GM19328 (cell line): ENCODE results near the gene CASKIN1.
"Not testable (repeated sequence)": the region's sequence is repeated elsewhere in the genome, so short reads cannot be mapped to it uniquely, and the experiment has no call there.

Experiments used
- ATAC-seq: cut with Tn5 transposase; IDR thresholded peaks from one replicate; pipeline ENCODE4 v1.9.1; 2021; ENCODE audit warnings: mild to moderate bottlenecking, moderate library complexity; ENCODE audit not compliant: unreplicated experiment

The CASKIN1 gene

DNA sequence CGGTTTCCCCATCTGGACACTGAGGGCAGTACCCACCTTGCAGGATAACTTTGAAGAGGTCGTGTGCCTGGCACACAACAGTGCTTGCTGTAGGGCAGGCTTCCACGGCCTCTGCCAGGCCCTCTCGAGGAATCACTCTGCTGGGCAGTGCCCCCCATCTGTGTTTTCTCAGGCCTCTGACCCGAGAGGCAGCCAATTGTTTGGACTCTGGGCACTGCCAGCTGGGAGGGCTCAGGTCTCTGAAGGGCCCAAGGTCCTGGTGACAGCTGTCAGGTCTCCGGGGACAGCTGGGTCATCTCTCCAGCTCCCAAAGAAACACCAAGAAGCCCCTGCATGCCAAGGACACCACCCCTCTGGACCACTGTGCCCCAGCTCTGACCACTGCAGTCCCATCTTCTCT lies 49.0 kb downstream of the CASKIN1 start:
- no peak for ATAC-seq

GRCh38 chr16:2145843-2146242 lies 50.6 kb downstream of the CASKIN1 start:
- no peak for ATAC-seq

DNA sequence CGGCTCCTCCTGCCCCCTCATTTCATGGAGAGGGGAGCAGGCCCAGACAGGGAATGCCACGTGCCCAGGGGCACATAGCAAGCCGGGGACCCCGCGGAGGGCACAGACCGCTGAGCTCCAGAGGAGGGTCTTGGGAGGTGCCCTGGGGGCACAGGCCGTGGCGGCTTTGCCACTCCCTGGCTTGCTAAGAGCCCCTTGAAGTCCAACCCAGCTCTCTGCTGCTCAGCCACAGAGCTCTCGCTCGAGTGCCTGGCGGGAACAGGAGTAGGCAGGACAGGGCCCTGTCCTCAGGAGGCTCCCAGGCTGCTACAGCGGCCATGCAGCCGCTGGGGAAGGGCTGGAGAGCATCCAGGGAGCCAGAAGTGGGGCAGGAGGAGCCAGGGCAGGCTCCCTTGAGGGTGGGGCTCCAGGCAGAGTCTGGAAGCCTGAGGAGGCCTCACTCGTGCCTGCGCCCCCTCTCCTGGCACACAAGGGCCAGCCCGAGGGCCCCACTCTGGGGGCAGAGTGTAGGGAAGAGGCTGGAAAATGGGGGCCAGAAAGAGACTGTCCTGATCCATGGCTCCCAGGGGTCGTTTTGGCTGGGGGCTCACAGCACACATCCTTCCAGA lies 52.4 kb downstream of the CASKIN1 start:
- no peak for ATAC-seq

DNA sequence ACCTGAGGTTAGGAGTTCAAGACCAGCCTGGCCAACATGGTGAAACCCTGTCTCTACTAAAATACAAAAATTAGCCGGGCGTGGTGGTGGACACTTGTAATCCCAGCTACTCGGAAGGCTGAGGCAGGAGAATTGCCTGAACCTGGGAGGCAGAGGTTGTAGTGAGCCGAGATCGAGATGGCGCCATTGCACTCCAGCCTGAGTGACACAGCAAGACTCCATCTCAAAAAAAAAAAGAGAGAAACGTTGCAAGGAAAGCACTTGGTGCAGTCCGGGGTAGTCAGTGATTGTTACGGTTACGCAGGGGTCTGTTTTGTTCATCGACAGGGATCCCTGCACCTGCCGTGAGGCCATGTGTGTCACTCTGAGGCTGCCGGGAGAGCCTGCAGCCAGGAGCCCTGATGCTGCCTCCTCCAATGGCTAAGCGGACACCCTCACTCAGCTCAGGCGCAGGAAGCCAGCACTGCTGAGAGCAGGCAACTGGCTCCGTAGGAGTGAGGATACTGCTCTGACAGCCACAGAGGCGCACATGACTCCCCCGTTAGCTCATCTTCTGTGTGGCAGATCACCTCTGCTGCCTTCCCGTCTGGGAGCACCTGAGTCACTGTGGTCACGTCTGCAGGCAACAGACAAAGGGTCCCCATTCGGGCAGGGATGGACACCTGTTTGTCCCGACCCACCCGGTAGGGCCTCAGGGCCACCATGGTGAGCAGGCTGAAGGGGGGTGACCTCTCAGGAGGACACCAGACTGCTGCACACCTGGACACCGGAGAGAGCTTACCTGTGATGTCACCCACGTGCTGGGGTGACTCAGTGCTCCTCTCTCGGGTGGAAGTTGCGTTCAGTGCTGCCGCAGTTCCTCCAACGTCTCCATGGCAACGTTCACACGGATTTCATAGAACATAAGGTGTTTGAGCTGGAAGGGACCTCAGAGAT lies 53.2 kb downstream of the CASKIN1 start:
- no peak for ATAC-seq

DNA sequence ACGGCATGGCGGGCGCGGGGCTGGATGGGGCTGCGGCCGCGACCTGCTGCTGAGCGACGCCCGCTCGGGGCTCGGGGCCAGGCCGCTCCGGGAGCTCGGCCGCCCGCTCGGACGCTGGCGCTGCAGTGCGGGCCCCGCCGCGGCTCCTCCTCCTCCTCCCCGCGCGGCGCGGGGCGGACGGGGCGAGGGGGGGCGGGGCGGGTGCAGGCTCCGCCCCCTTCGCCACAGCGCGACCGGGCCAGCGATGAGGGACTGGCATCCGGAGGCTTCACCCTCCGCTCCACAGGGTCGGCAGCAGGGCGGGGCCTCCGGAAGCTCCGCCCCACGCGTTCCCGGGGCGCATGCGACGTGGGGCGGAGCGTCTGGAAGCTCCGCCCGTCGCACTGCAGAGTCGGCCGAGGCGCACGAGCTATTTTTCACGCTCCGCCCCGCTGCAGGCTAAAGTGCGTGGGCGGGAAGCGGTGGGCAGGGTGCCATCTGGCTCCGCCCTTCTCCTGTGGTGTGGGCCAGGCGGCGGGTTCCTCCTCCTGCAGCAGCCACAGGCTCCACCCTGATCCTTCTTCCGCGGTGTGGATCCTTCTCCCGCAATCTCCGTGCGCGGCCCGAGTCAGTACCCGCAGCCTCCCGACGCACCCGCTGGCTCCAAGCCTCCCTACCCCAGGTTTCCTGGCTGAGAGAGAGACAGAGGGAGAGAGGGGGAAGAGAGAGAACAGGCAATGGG lies 60.5 kb downstream of the CASKIN1 start, which contains the start of gene PKD1:
Gene PKD1 (minus strand): TSS at position 129 of the 721 bp plus-strand sequence. CDS start 209 bp downstream, outside the sequence.
- ATAC-seq = not testable (repeated sequence)

DNA sequence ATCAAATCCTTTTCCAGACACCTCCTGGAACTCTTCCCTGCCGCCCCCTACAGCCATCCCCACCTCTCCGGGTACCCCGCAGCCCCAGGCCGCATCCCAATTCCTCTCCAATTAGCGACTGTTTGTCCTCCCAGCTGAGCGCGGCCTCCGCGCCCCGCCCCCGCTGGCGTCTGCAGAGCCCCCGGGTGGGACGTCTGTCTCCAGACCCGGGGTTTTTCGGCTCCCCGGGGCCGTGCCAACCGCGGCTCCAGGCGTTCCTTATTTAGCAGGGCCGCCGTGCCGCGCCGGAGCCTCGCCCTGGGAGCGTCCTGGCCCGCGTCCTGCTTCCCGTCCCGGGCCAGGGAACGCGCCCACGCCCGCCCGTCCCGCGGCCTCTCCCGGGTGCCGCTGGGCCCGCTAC lies 61.3 kb downstream of the CASKIN1 start:
- not testable (repeated sequence) for ATAC-seq

GRCh38 chr16:2133797-2134196 lies 62.6 kb downstream of the CASKIN1 start:
- not testable (repeated sequence) for ATAC-seq

DNA sequence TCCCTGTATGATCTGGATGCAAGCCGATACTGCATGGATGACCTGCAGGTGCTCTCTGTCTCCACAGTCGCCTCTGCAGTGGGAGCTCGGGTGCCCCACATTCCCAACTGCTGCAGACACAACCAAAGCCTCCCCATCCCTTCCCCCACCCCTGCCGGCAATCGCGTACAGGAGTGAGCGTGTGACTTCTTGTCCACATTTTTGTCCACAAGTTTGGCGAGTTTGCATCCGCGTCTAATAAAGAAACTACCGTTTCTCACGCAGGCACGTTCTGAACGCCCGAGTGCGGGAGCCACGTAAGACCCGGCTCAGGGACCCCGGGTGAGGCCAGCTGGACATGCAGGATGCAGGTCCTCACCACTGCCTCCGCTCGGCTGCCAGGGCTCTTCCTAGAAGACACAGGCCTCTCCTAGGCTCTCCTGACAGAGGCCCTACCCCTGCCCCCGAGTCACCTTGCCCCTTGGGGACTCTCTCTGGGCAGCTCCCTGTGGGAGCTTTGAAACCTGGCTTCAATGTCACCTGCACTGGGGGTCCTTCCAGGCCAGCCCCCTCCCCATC lies 66.4 kb downstream of the CASKIN1 start:
- not testable (repeated sequence) for ATAC-seq

DNA sequence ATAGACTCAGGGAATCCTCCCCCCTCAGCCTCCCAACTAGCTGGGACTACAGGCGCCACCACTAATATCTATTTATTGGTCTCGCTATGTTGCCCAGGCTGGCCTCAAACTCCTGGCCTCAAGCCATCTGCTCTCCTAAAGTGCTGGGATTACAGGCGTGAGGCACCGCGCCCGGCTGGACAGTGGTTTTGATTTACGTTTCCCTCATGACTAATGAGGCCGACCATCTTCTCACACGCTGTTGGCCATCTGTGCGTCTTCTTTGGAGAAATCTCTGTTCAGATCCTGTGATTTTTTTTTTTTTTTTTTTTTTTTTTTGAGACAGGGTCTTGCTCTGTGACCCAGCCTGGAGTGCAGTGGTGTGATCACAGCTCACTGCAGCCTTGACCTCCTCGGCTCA lies 67.2 kb downstream of the CASKIN1 start:
- ATAC-seq = not testable (repeated sequence)

DNA sequence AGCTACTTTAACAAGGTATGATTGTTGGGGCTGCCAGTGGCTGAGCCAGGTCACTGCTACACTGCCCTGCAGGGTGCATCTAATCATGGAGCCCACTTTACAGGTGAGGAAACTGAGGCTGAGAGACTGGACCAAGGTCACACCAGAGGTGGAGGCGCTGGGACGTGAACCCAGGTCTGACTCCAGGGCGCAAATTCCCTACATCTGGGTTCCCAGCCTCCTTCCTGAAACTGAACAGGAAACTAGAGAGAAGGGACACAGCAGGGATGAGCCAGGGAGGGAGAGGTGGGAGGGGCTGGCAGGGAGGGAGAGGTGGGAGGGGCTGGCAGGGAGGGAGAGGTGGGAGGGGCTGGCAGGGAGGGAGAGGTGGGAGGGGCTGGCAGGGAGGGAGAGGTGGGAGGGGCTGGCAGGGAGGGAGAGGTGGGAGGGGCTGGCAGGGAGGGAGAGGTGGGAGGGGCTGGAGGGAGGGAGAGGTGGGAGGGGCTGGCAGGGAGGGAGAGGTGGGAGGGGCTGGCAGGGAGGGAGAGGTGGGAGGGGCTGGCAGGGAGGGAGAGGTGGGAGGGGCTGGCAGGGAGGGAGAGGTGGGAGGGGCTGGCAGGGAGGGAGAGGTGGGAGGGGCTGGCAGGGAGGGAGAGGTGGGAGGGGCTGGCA lies 68.7 kb downstream of the CASKIN1 start:
- ATAC-seq = not testable (repeated sequence)
